NCI-H524 treated with DMSO at 0.1 percent for 48 hours (cell line): ENCODE data around the gene JPH4.

Source experiments
- DNase-seq: peaks from one replicate; lab custom pipeline; 2025; lab: John Stamatoyannopoulos, UW

The JPH4 gene

DNA sequence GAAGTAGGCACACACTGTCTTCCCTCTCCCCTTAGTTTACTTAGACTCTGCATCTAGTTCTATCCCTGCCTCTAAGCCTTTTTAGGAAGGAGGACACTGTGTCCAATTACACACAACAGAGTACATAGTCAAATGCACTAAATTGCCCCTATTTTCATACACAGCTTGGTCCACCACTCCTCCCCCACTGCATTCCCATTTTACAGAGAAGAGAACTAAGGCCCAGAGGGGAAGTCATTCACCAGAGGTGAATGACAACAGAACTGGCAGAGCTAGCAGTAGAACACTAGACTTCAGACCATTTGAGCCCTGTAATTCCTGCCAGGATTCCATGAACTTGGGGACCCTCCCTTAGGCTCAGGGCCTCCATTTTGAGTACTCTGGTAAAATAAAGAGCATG lies 1.1 kb upstream of the JPH4 start:
- no peak for DNase-seq

DNA sequence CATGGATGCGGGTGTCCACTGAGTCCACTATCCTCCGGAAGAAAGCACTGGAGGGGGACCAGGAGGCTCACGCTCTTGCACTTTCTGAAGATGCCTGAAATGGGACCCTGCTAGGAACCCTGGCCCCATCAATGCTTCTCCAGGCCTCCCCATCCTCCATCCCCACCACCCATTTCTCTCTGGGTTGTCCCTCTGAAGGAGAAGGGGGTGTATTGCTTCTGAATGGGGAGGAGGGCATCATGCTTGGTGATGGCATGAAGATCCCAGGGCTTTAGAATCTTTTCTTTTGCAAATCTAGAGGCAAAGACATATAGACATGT lies 681 bp upstream of the JPH4 start:
- DNase-seq: no peak

DNA sequence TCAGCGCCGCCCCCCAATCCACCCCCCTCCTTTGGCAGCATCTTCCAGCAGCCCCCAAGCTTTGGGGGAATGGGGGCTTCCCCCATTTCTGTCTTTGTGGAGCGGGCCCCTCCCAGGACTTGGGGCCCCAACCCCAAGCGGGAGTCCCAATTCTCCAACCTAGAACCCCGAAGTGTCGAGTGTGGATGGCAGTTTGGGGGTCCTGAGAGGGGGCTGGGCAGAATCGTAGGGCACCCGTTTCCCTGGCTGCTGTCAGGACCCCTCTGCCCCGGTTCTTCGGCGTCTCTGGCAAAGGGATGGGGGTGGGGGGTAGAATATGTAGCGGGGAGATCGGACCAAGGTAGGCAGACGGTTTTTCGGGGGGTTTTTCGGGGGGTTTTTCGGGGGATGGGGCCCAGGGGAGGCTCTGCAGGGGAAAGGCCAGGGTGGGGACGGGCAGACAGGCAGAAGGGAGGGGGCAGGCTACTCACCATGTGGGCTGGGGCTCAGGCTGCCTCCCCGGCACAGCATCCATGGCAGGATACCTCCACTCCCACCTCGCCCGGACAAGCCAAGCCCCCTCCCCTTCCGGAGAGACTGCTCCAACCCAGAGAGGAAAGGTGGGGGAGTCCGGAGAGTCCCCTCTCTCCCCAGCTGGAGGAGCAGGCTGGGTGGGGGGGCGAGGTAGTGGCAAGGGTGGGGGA lies 739 bp downstream of the JPH4 start:
- no peak for DNase-seq

DNA sequence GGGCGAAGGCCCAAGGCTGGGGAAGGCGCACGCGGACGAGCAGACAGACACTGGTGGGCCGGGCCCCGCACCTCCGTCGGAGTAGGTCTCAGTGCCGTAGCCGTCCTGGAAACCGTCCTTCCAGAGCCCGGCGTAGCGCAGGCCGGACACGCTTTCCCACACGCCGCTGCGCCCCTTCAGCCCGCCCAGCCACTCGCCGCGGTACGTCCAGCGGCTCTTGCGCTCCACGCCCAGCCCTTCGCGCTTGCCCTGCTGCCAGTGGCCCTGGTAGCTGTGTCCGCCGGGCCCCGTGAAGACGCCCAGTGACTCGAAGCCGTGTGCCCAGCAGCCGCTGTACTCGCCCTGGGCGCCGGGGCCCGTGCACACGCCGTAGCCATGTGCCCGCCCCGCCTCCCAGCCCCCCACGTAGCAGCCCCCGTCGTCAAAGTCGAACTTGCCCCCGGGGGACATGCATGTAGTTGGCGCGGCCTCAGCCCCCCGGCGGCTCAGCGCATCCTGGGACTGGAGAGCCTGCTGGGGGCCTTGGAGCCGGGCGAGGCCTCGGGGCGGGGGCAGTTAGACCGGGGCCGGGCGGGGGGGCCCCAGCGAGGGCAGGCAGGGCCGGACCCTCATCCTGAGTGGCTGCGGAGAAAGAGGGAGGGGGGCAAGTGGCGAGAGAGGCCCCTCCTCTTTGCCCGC lies 1.4 kb downstream of the JPH4 start:
- no peak for DNase-seq

DNA sequence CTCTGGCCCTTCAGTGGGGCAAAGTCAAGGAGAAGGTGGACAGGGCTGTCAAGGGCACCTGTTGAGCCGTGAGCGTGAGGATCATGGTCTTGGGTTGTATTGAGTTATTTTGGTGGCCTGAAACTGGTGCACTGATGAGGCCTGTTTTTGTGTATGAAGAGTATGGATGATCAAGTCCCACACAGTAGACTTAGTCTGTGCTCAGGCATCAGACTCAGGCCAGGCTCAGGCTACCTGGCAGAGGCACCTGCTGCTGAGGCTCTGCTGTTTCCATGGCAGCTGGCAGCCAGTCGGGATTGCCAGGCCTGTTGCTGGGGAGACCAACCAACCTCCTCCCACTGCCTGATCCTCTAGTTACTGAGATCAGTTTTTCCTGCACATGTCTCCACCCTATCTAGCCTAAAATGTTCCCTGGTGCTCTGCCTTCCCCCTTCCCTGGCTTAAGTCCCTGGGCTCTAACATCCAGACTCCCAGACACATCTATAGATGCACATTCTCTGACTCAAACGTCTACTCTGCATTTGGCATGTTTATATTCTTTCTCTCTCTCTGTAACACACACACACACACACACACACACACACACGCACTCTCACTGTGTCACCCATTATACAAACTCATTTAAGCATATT lies 5.1 kb downstream of the JPH4 start:
- no peak for DNase-seq

DNA sequence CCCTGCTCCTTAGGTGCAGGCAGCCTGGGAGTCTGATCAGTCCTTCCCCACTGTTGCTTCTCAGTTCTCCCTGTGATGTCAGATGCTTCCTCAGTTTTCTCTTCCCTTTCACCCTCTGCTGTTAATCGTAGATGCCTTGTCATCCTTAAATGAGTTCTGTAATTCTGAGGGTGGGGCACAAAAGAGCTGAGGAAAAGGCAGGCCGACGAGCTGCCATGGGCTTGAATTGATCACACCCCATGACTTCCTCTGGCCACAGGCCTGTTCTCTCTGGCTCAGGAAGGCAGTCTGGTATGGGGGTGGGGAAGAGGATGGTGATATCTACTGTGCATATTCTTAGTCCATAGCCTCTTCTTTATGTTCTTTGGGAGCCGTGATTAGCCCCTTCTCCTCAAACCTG lies 5.8 kb downstream of the JPH4 start:
- DNase-seq: no peak

DNA sequence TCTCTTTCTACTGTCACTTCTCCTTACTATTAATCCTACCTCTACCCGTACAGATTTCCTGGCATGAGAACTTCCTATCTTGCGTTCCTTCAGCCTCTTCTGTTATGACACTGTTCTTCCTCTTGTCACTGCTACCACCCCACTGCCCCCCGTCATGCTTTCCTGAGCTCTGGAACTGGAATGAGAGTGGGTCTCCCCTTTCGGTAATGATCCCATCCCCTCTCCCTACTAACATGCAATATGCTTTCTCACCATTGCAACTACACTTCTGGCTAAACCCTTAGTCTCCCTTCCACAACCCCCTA lies 6.1 kb downstream of the JPH4 start:
- no peak for DNase-seq

DNA sequence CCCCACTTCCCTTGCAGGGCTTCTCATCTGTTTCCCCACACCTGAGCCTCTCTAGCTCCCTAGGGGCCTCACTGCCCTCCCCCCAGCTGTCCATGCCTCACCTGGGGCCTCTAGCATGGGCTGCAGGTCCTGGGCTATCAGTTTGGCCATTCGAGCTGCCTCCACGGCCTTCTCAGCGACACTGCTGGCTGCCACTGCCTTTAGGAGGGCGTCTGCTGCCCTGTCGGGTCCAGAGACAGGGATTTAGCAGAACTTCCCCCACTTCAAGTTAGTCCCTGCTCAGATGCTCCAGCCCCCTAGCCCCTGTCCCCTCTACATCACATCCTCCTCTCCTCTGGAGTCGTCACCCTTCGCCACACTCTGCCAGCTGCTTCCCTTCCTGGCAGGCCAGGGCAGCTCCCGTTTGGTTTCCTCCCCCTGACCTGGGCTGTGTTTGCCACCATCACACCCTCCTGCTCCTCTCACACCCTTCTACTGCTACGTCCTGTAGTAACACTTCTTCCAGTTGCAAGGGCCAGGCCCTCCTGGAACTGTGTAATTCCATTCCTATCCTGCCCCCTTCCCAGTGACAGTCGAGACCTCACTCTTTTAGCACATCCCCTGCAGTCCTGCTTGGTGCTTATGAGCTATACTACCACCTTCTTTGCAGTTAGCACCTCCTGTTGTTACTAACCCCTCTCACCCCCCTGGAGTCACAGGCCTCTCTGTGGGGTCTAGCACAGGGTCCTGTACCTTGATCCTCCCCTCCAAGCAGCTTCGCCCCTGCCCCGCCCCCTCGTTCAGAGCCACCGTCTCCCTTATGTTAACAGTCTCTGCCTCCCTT lies 6.7 kb downstream of the JPH4 start:
- no peak for DNase-seq

DNA sequence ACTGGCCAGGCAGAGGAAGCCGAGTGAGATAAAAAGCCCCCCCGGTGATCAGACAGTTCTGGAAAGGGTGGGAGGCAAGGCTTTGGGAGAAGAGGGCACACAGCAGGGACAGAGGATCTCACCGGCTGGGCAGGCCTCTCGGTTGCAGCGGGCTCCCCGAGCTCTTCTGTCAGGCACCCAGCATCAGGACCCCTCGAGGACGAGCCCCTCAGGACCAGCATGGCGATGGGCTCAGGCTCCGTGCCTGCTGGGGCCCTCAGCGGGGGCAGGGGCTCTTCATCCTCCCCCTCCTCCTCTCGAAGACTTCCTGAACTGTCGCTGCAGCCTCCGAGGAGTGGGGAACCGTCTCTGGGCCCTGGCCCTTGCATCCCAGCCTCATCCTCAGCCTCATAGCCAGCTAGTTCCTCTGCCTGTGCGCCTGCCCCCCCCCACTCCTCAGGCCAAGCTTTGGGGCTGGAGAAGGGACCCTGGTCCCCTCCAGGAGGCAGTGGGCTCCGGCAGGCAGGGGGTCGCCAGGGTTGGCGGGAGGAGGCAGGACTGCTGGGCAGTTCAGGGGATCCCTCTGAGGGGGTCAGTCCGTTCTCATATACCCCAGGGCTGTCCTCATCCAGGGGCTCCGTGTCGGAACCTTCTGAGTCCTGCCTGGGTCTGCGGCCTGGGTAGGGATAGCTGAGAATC lies 7.6 kb downstream of the JPH4 start:
- DNase-seq: no peak

DNA sequence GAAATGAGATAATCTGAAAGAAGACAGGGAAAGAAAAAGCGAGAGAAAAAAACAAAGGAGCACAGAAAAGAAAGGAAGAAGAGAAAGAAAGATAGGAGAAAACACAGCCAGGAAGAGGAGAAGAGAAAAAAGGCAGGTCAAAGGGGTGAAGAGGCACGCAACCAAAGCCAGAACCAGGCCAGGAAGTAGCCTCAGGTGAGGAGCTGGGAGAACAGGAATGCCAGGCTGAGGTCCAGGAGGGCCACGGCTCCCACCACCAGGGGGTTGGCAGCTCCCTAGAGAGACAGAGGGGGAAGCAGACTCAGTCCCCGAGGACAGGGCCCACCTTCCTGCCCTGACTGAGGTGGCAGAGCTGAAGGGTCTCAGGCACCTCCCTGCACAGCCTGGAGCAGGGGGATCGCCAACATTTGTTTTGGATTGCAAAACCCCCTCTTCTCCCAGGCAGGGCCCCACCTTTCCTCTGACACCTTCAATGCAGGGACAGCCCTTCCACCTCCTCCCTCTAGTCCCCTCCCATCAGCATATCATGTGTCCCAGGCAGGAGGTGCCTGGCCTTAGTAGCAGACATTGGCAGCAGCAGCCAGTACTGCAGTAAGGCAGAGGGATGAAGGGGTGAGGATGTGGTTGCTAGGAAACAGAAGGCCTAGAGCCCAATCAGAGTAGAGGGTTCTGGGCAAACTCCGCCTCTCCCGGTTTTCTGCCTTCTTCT lies 9.0 kb downstream of the JPH4 start:
- DNase-seq: peak; percentile 76

DNA sequence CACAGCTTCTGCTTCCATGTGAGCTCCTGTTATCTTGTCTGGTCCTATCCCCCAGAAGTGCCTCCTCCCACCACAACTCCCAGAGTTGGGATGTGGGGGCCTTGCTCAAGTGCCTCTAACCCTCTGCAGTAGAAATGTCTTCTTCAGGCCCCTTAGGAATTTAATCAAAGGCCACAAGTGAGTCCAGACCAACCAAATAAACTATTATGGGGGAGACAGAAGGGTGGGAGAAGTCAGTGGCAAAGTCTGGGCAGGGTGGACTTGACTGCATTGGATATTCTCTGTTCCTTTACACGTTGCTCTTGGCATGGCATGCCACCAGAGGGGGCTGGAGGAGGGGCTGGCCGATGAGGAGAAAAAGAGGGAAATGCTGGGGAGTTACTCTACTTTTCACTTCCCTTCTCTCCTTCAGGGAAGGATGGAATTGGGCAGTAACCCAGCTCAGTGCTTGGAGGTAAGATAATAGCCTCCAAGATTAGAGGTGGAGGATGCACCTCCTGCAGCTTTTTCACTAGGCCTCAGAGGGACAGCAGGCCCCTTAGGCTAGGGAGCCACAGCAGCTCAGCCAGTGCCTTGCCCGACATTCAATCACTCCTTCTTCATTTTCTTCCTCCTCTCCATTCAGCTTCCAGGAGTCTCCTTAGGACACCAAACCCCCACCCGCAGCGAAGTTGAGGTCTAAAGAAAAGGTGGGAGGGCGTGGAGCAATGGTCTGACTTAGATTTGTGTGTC lies 9.8 kb downstream of the JPH4 start:
- DNase-seq: peak; percentile 21

DNA sequence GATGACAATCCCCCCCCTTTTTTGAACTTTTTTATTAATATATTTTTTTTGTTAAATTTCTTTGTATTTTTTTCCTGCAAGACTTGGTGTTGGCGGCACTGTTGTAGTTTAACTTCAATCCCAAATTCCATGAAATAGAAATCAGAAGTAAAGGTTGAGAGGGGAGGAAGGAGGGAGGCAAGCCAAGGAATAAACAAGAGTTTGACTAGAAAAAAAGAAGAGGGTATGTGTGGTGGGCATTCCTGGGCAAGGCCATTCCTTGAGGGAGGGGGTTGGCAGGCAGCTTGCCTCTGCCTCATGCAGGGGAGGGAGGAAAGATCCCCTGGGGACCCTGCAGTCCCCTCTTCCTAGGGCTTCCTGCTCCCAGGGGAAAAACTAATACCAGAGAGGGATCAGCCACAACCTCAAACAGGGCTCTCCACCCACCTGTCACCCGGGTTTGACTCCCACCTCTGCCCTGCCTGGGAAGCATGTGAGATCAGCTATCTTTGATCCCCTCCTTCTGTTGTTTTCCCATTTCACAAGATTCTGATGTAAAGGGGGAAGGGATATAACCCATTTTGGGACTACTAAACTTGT lies 10.5 kb downstream of the JPH4 start:
- DNase-seq: peak; percentile 49

DNA sequence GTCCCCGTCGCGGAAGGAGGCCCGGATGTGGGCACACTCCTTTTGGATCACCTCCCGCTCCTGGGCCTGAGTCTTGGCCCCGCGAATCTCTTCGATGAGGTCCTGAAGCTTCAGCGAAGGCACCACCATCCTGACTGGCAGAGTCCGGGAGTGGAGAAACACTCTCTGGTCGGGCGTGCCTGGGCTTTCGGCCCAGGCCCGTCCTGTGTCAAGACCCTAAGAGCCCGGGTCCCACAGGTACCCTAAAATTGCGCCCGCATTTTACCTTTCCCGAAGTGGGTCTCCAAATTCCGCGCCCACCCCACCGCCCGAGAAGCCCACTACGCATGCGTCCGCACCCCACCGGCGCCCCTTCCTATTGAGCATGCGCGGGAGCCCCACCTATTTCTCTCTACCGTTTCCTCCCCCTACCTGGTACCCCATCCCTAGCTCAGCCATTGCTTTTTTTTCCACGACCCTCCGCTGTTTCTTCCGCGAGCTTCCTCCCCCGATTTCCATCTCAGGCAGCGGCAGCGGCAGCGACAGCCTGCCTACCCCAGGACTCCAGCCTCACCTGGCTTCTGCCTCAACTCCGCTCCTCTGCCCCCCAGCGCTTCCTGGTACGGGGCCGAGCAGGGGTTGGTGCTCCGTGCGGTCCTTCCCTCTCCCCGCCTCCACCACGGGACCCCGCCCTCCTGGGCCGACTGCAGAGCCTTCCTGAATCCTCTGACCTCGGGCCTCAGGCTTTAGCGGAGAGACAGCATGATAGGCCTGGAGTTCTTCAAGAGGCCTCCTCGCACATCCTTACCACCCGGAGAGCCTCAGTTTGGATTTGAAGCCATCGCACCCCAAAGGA lies 11.2 kb downstream of the JPH4 start, which contains the start of gene AP1G2:
TSS of gene AP1G2 (minus strand) at position 606 of the 835 bp plus-strand sequence. CDS start at position 129, 477 bp downstream.
- peak; percentile 50 for DNase-seq

DNA sequence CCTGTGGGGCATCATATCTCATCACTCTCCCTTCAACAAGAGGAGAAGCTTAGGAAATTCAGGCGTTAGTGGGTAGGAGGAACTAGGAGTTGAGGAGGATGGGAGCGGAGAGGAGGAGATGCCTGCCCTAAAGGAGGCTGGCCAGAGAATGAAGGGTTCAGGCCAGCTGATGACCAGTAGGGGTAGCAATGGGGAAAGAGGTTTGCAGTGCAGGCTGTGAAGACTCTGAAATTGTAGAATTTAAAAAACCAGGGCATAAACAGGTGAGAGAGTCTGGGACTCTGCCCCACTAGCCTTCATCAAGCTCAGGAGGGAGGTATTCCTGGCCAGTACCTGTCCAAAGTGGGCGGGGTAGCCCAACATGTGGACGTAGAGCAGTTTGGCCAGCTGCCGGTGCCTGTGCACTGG lies 11.8 kb downstream of the JPH4 start:
- DNase-seq: no peak

DNA sequence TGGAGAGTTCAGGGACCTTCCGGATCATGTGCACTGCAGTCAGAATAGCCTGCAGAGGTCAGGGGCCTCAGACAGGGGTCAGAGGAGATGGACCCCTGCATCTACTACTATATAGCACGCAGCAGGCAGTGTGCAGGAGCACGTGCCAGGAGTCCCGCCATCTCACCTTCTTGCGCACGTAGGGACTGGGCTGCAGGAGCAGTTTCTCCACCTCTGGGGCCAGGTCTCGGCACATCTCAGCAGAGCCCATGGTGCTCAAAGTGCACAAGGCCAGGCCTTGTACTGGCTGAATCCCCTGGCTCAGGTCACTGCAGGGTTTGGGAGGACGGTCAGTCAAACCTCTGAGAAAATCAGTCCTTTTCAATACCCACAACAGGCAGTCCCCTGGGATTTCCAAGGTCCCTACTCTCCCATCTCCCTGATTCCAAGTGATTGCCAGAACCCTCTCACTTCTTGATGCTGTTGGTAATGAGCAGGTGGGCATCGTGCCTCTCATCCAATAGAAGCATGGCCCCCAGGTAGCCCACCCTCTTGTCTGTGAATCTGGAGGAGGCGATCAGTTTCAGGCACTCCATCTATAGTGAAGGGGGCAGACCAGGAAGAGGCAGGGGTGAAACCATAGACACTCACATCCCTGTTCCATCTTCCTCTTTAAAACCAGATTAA lies 12.3 kb downstream of the JPH4 start:
- no peak for DNase-seq

DNA sequence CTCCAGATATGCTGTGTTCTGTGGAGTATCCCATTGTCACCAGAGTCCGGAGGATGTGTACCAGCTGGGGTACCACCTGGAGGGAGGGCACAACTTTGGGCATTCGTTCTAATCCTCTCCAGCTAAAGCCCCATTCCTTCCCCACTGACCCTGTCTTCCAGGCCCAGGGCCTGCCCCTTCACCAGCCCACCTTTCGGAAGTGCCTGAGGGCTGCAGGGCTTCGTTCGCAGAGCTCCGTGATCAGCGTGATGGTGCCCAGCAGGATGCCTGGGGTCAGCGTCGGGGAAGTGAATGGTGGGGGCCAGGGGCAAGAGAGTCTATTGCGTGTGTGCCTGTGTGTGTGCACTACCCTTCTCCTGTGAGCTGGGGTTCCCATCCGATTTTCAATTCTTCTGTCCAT lies 13.0 kb downstream of the JPH4 start:
- DNase-seq: no peak

DNA sequence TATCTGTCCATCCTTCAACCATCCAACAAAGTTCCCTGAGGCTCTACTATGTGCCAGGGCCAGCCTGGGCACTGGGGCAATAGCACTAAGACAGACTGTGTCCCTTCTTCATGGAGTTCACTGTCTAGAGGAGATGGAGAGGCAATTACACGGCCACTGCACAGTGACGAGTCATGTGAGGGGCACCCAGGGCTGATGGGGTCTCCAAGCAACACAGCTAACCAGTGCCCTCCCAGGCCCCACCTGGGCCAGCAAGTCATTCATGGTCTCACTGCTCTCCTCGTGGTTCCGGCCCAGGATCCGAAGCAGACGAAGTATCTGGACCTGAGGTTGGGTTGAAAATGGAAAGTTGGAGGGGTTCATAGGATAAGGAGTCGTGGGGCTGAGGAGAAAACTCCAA lies 13.7 kb downstream of the JPH4 start:
- DNase-seq: no peak

DNA sequence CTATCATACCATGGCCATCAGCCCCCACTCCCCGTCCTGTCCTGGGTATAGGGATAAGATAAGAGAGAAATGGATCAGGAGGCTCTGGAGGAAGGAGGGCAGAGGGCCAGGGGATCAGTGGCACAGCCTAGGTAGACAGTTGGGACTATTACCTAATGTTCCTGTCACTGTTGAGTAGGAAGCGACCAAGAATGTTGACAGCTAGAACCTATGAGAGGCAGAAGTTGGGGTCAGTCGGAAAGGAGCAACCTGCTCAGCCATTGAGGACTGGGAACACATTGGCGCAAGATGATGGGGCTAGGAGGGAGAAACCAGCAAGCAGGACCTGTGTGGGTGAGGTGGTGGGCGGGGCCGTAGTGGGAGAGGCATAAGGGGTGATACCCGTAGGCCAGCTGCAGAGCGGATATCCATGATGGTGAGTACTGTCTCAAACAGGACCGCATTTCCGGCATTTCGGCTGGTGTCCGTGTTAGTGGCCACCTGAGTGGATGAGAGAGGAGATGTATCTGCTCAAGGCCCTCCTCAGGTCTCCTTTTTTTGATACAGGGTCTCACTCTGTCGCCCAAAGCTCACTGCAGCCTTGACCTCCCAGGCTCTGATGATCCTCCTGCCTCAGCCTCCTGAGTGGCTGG lies 14.3 kb downstream of the JPH4 start:
- no peak for DNase-seq
